ENCODE measurements around the gene MIPOL1.

The MIPOL1 gene

DNA sequence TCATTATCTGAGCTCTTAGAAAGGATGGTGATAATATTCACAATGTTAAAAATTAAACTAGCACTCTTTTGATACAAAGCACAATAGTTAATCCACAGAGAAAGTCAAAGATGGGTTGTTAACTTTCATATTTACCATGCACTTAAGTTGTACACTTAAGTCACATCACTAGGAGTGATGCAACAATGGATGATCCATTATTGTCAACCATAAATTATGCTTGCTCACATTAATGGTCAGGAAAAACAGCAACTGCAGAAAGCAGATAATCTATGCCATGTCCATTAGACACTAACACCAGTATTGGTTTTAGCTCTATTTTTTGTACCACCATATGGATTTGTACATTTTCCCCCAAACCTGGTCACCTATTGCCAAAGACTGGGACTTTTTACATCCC lies 201.8 kb downstream of the MIPOL1 start:
- DNase-seq (ENCODE audit: low read depth): no peak

DNA sequence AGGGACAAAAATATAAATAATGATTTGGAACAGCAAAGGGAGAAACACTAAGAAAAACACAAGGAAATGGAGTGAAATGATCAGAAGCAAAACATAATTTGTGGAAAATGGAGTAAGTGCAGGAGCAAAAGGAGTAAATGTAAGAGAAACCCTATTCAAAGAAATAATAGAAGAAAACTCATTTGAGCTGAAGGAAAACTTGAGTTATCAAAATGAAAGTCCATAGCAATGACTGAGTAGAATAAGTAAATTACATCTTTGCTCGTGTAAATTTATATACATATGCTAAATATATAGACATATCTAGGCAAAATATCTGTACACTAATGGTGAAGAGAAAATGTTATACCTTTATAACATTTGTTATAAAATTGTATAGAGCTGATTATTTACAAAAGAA lies 203.4 kb downstream of the MIPOL1 start:
- no peak for DNase-seq (ENCODE audit: low read depth)

DNA sequence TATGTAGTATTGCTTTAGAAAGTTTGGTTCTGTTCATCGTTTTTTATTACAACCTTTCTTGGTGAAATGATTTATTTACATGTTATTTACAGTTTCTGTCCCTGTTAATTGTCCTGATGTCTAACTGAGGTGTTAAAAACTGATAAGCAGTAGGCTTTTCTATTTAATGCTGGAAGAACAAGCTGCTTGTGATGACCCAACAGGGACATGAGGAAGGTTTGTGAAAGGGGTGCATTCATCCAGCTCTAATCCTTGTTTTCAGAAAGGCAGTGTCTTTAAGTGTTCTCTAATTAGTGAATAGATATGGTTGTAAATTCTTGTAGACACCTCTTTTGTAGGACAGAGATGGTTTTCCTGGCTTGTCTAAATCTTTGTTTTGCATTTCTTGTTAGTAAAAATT lies 205.9 kb downstream of the MIPOL1 start:
- DNase-seq (ENCODE audit: low read depth): no peak

DNA sequence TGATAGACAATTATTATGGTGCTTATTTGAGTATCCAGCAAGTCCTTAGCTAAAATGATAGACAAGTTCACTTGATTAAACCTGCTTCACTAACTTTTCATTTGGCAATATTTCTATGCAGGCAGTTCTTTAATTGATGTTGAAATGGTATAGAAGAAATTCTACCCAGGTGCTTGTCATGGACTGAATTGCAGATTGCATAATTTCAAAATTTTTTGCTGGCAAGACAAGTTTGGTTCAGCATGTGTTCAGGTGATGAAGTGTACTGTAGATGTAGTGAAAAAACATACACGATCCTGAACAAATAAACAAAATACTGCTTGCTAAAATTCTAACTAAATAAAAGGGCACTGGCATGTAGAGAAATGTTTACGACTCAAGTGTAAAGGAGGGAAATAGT lies 208.4 kb downstream of the MIPOL1 start:
- DNase-seq (ENCODE audit: low read depth): no peak

DNA sequence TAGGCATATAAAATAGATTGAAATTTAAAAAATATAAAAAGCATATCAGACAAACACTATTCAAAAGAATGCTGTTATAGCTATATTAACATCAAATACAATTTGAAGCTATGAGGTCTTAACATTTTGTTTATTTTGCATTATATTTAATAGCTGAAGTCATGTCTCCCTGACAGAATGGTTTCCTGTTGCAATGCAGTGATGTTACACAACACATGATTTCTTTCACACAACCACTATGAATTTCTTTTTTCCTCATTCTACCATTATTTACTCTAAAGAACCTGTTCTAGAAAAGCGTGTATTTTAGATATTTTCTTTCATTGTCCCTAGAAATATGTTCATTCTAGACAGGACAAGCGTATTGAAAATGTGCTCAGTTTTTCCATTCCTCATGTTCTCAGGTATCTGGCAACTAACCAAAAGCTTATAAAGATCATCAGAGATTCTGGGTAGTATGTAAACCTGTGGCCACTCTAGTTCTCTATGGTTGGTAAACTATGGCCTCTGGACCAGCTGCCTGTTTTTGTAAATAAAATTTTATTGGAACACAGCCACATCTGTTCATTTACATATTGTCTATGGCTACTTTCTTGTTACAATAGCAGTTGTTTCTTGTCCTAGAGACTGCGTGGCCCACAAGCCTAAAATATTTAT lies 213.5 kb downstream of the MIPOL1 start:
- DNase-seq (ENCODE audit: low read depth): no peak

DNA sequence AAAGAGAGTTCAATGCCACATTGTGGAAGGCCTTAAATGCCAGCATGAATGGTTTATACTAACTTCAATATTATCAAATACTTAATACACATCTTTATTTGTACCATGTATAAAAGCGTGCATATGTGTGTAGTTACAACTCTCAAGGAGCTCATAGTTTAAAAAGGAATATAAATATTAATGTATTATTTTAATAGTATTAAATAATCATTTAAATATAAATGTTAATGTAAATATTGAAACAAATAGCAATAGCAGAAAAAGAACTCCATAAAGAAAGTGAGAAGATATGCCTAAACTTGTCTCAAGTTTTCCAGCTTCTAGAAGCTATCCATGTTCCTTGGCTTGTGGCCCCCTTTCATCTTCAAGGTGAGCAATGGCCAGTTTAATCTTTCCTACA lies 215.3 kb downstream of the MIPOL1 start:
- no peak for DNase-seq (ENCODE audit: low read depth)

DNA sequence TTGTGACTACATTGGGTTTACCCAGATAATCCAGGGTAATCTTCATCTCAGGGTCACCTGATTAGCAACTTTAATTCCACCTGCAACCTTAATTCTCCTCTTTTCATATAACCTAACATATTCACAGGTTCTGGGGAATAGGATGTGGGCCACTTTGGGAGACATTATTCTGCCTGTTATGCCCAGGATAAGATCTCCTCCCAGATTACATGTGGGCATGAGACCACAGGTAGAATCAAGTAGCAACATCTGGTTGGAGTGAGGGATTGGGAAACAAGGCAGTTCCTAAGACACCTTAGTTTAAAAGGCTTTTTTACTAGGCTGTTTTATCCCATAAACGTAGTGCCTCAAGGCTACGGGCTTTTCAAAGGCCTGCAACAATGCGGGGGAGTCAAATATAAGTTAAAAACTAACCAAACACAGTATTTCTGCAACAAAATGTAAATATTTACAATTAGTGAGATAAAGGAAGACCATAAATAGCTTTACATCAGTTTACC lies 215.8 kb downstream of the MIPOL1 start:
- DNase-seq (ENCODE audit: low read depth): no peak

DNA sequence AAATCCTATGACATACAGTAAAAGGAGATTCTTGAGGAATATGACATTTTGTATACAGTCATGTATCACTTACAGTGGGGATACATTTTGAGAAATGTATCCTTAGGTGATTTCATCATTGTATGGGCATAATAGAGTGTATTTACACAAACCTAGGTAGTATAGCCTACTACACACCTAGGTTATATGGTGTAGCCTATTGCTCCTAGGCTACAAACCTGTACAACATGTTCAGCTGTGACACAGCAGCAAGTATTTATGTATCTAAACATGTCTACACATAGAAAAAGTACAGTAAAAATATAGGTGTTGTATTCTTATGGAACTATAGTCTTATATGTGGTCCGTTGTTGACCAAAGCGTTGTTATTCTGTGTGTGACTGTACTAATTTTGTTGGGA lies 218.5 kb downstream of the MIPOL1 start:
- DNase-seq (ENCODE audit: low read depth): no peak

DNA sequence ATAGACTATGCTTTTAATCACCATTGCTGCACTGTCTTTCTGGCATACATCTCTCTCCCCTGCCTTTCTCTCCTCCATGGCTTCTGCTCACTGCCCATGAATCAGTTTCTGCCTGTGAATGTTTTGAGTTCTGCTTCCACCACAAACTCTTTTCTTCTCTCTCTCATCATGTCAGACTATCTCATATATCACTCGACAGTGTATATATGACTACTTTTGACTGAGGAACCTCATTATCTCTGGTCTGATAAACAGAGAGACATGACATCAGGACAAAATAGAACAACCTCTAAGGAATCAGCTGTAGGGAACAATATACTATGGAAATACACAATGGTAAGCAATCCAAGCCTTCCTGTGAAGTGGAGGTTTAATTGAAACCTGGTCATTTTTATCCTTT lies 219.4 kb downstream of the MIPOL1 start:
- no peak for DNase-seq (ENCODE audit: low read depth)

DNA sequence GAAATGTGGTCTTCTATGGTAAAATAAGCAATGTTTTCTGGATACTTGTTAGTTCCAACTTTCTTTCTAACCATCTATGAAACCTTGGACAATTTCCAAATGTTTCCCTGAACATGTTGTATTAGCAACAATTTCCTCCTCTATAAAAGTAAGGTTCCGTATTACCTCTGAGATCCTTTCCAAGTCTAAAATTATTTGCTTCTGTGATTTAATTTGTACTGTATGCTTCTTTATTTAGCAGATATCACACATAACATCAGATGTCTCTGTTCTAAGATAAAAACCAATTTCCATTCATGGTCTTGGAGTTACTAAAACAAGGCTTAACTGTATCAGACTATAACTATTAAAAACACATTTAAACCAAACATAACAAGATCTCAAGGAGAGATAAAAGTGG lies 220.1 kb downstream of the MIPOL1 start:
- DNase-seq (ENCODE audit: low read depth): no peak

DNA sequence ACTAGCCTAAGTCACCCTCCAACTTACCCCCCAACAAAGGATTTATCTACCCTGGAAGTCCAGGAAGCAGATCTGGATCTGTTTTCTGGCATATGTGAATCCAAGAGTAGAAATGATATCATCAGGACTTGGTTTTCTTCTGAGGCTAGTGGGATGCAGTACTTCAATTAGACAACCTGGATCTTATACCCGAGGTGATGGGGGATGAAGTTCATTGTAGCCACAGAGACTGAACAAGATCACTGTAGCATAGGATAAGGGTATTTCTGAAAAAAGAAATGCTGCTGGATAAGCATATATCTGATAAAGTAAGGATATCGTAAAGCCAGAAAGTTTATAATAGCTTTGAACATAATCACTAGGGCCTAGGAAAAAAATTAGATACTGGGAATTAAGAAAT lies 222.9 kb downstream of the MIPOL1 start:
- DNase-seq (ENCODE audit: low read depth): no peak

DNA sequence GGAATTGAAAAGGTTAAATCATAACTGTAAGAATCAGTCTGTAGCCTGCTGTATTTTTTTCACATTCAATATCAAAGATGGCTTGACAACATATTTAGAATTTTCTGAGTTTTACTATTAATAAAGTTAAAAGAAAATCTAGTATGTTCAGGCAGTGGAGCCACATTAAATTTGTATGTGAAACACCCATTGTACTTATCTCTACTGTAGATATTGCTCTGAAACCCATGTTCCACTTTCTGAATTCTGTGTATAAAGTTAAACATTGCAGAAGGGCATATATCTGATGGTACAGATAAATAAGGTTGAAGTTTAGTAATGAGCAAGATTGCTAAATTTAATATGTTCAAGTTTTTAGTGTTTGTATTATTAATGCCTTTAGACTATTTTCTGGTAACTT lies 224.6 kb downstream of the MIPOL1 start:
- DNase-seq (ENCODE audit: low read depth): no peak

DNA sequence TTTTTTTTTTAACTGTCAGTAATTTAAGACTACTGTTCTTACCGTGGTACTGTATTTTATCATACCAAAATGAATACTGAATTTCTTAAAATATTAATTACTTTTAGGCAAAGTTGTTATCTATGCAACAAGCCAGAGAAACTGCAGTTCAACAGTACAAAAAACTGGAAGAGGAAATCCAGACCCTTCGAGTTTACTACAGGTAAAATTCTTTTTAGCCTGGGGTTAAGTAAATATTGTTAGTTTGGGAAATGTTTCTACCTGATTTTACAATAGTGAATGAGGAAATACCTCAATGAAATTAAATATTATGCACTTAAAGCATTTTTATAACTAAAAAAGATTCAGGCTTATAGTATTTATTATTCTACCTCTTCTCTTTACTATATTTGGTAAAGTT lies 225.0 kb downstream of the MIPOL1 start:
- DNase-seq (ENCODE audit: low read depth): no peak

DNA sequence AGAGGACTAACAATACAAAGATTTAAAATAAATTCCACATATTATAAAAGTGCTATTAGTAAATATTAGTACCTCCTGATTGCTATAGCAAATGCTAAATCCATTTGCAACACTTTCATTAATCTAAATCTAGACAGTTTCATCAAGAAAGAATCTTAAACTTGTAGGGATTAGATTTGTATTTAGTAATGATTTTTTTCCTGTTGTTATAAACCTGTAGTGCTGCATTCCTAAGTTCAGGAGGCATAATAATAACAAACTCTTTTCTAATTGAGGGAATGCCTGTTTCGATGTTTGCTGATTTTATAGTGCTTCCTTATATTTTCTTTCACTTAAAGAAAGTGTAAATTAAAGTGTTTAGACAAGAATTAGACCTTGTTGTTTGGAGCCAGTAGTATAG lies 231.2 kb downstream of the MIPOL1 start:
- DNase-seq (ENCODE audit: low read depth): no peak

DNA sequence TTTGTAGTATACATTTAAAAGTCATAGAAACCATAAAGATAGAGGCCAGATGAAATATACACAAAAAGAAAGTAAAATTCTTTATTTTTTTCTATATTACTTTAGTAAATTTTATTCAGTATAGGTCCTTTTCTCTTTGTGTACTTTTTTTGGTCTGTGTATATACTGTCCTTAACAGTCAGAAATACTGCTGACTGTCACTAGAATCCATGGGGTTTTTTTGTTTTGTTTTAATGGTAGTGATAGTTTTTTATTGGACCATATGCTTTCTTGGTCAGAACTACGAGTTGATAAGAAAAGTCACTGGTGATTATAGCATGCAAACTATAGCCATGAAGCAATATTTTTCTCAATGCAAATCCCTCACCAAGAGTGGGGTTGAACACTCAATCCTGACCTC lies 231.9 kb downstream of the MIPOL1 start:
- DNase-seq (ENCODE audit: low read depth): no peak

DNA sequence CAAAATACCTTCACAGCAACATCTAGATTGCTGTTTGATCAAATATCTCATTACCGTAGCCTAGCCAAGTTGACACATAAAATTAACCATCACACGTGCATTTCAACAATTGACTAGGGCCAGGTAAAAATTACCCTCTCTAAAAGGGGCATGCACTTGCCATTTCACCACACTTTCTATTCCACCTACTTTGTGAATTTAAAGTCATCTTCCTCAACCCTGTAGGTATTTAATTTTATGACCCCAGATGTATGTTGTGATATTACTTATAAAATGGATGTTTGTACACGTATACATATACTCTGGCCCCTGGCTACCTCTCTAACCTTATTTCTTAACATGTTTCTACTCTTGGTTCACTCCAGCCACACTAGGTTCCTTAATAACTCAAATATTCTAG lies 237.1 kb downstream of the MIPOL1 start:
- no peak for DNase-seq (ENCODE audit: low read depth)

DNA sequence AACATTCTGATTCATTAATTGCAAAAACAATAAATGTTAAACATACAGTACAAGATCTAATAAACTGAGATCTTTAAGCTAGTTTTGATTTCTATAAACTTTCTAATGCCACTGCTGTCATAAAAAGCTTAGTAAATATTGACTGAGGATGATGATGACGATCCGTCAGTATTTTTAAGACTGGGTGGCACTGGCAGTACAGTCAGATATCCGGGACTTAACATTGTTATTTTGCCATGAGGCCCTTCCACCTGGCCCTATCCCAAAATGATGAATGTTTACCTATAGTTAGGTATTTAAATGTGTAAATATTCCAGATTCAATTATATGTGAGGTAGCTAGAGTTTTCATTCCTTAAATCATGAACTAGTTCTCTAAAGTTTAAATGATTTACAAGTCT lies 238.8 kb downstream of the MIPOL1 start:
- no peak for DNase-seq (ENCODE audit: low read depth)

DNA sequence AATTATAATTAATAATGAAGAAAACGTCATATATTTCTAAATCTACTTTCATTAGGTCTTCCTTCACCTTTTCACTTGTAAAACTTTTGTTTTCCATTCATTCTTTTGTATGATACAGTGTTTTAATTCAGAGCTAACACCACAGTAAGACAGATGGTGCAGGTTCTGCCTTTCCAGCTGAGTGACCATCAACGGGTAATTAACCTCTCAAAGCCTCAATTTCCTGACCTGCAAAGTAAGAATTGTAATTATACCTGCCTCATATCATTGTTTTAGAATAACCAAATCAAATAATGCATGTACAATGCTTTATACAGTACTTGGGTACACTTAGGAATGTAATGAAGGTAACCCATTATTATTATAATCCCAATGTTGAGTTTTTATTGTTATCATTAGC lies 239.8 kb downstream of the MIPOL1 start:
- DNase-seq (ENCODE audit: low read depth): no peak

DNA sequence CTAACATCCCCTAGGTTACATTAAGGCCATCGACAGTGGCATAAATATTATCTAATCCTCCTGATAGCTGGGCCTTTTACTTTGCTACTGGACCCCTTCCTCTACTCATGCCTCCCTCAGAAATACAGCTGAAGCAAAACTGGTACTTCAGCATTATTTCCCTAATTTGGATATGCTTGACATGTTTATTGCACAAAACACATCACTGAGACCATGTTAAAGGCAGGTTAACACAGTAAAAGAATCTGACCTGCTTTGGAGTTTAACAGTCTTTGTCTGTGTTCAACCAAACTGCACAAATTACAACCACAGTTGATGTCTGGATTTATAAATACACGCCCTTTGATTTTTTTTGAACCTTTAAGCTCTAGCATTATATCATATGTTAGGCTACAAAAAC lies 240.7 kb downstream of the MIPOL1 start:
- no peak for DNase-seq (ENCODE audit: low read depth)

DNA sequence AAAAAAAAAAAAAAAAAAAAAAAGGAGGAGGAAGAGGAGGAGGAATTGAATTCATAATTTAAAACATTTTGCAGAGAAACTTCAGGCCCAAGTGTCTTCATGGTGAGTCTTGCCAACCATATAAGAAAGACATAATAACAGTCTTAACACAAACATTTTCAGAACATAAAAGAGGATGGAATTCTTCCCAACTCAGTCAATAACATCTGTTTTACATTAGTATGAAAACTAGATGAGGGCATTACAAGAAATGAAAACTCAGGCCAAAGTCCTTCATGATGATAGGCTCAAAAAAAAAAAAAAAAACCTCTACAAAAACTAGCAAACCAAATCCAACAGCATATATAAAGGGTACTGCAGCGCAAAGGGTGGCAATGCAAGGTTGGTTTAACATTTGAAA lies 245.7 kb downstream of the MIPOL1 start:
- no peak for DNase-seq (ENCODE audit: low read depth)

DNA sequence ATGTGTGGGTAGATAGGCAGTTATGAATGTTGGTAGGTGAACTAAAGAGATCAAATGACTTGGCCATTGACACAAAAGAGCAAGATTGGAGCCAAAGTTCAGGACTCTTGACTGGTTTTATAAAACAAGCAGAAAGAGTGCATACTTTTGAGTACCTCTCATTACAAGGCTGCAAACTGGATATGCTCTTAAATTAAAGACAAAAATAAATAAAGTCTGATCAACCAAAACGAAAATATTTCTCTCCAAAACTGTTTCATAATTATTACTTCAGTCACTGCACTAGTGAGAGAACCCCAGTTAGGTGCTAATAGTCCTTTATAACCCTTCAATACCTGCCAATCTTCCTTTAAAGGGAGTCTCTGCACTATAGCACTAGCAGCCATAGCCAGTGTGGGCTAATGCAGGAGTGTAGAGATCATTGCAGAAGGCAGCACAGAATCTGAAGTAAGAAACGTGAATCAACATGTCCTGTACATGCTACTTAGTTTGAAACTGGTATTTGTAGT lies 250.2 kb downstream of the MIPOL1 start:
- no peak for DNase-seq (ENCODE audit: low read depth)

DNA sequence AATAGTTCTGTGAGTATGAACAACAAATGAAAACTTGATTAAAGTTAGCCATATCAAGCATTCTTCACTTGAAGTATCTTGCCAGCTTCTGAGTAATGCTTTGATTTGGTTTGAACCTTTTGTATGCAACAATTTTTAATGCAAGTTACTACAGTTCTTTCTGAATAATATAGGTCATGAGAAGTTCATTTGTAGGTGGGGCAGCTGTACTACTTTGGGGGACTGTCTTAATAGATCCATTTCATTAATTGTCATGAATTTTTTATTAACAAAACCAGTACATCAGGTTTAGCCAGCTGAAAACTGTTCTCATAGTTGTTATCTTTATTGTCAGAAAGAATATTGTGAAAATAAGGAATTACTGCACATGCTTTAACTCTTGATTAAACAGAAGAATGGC lies 254.6 kb downstream of the MIPOL1 start:
- DNase-seq (ENCODE audit: low read depth): no peak

DNA sequence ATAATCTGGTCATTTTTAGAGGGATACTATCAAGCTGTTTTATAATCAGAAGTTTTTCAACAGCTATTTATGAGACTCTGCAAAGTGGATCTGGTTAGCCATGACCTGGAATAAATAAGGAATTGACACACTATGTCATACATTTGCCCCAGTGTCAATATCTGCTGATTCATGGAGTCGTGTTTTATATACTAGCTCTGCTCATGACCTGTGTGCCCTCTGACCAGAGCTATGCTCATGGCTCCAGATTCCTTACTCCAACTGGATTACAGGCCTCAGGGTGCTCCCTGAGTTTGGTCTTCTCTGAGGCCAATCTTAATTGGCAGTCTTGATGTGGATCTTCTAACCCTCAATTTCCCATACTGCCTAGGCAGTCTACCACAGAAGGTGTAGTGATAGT lies 256.2 kb downstream of the MIPOL1 start:
- no peak for DNase-seq (ENCODE audit: low read depth)

DNA sequence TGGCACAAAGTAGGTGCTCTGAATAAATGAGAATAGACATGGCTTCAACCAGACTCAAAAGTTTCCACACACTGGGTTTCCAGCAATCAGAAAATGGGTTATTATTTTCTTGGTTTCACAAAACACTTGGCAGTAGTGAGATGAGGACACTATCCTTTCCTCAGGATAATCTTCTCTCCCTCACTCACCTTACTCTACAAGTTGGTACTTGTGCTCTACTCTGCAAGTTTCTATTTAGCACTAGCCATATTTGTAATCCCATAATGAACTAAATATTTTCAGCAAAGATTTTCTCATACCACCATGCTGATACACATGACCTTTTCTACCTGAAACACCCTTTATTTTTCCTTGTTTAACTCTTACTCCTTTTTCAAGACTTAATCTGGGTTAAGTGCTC lies 259.6 kb downstream of the MIPOL1 start:
- no peak for DNase-seq (ENCODE audit: low read depth)

All from stimulated activated CD8-positive, alpha-beta memory T cell treated with anti-CD3 and anti-CD28 coated beads, Interleukin-12 subunit alpha, Interleukin-12 subunit beta, amount 100 ng/mL, for 1 hour (primary cell).